Uterus (tissue), 2 donors: Measurements from ENCODE around the gene NPRL2.

ENCODE experiments used
- CTCF ChIP-seq, 4 experiments: fragments of 200-600 bp in 2 of 4; fragments of 450-650 bp in 2 of 4; sonication (generic) in 2 of 4; IDR thresholded peaks; one replicate each; pipeline ENCODE4 v1.5.1; 2016 to 2019; ENCODE audit warnings: antibody characterized with exemption in 4 of 4, mild to moderate bottlenecking in 2 of 4, moderate library complexity in 1 of 4
- POLR2A ChIP-seq, 2 donors: fragments of 450-650 bp; IDR thresholded peaks; one replicate each; pipeline ENCODE4 v1.6.1; 2016; ENCODE audit warnings: antibody characterized with exemption in 2 of 2, mild to moderate bottlenecking in 1 of 2, moderate library complexity in 1 of 2

- no peak for TF ChIP-seq CTCF (IDR thresholded peaks at IDR 0.05)
- TF ChIP-seq POLR2A (IDR thresholded peaks at IDR 0.05), result no peak
Measured at GRCh38 chr3:50300681-50301254, 49.8 kb downstream of the NPRL2 start.
